Tibial nerve (tissue), 4 donors: ENCODE measurements around the gene GXYLT2. TPM values are rescaled to one million over a fixed set of nuclear protein-coding genes. Genes with fewer than 3 reads are reported as not detected.

Experiments used
- DNase-seq, 2 donors: peaks; one replicate each; pipeline ENCODE4 v3.0.0-alpha.2; 2019; ENCODE audit warnings: low spot score in 2 of 2
- H3K27ac ChIP-seq, 4 donors: fragments of 200-600 bp; sonication (generic) in 3 of 4; one replicate each; pipeline ENCODE4 v1.5.1; 2017 to 2019; ENCODE audit warnings: mild to moderate bottlenecking in 1 of 4
- H3K27me3 ChIP-seq, 2 donors: fragments of 200-600 bp; sonication (generic) in 1 of 2; one replicate each; pipeline versions ENCODE4 v1.5.1 to v1.6.0; 2017 to 2019
- H3K36me3 ChIP-seq, 3 donors: fragments of 200-600 bp; sonication (generic); one replicate each; pipeline ENCODE4 v1.5.1; 2018 to 2019
- H3K4me1 ChIP-seq, 4 donors: fragments of 200-600 bp; sonication (generic) in 3 of 4; one replicate each; pipeline ENCODE4 v1.5.1; 2017 to 2019
- H3K4me3 ChIP-seq, 4 donors: fragments of 200-600 bp; sonication (generic) in 3 of 4; one replicate each; pipeline ENCODE4 v1.5.1; 2017 to 2019; ENCODE audit warnings: mild to moderate bottlenecking in 1 of 4, moderate library complexity in 1 of 4
- H3K9me3 ChIP-seq, 4 donors: fragments of 200-600 bp; sonication (generic) in 3 of 4; one replicate each; pipeline ENCODE4 v1.5.1; 2017 to 2019
- CTCF ChIP-seq, 5 experiments: fragments of 200-600 bp in 3 of 5; fragments of 450-650 bp in 2 of 5; sonication (generic) in 3 of 5; IDR thresholded peaks; one replicate each; pipeline ENCODE4 v1.5.1; 2016 to 2019; ENCODE audit warnings: antibody characterized with exemption in 5 of 5, mild to moderate bottlenecking in 3 of 5, moderate library complexity in 2 of 5
- EP300 ChIP-seq, 2 donors: sonication (generic); formaldehyde crosslinking; IDR thresholded peaks; one replicate each; pipeline ENCODE4 v1.6.1; 2017; ENCODE audit warnings: antibody characterized with exemption in 2 of 2, mild to moderate bottlenecking in 1 of 2
- POLR2A ChIP-seq, 2 donors: fragments of 450-650 bp; IDR thresholded peaks; one replicate each; pipeline ENCODE4 v1.6.1; 2017; ENCODE audit warnings: antibody characterized with exemption in 2 of 2, mild to moderate bottlenecking in 2 of 2, moderate library complexity in 2 of 2
- WGBS, 2 donors: methylation state at CpG; one replicate each; pipeline ENCODE4 v1.1.5; 2018; 5-methylcytosine and 5-hydroxymethylcytosine counted together
- total RNA-seq, 4 donors: library from RNA; depleted of rRNA; stranded (reverse); fragments of >200 nt; gene quantifications; one replicate each; pipeline ENCODE4 v1.1.0, GENCODE V29; 2016

The GXYLT2 gene
- total RNA-seq, 4 donors from 2014 or later, result 16.7 to 33.6 (median 22.0) TPM

- no peak overlapping the region for H3K4me3 ChIP-seq
- no peak for DNase-seq
- no peaks in the 10 kb centered on the region for H3K36me3 ChIP-seq
- no peaks in the 10 kb centered on the region for H3K27me3 ChIP-seq
- no peak overlapping the region for H3K27ac ChIP-seq
- peaks cover 0 to 9% (median 0%) of the 10 kb centered on the region in 4 donors for H3K4me1 ChIP-seq
- TF ChIP-seq CTCF (IDR thresholded peaks at IDR 0.05) (no peak), EP300 (IDR thresholded peaks at IDR 0.05) (no peak), POLR2A (IDR thresholded peaks at IDR 0.05) (no peak)
- 83 to 85% methylated on average over 7 of the region's 7 CpGs for WGBS, 2 donors
- H3K9me3 ChIP-seq, result no peaks in the 10 kb centered on the region
Observed at GRCh38 chr3:72900048-72900447, 12.2 kb downstream of the GXYLT2 start.

- no peak for DNase-seq
- TF ChIP-seq POLR2A (IDR thresholded peaks at IDR 0.05), result no peak
- TF ChIP-seq CTCF (IDR thresholded peaks at IDR 0.05), result no peak
- TF ChIP-seq EP300 (IDR thresholded peaks at IDR 0.05), result no peak
- Histone ChIP-seq H3K4me3 (no peak overlapping the region), H3K27me3 (no peaks in the 10 kb centered on the region), H3K9me3 (no peaks in the 10 kb centered on the region), H3K27ac (no peak overlapping the region), H3K36me3 (no peaks in the 10 kb centered on the region), H3K4me1 (peaks cover 0 to 10% (median 0%) of the 10 kb centered on the region in 4 donors)
- 96 to 97% methylated on average over 2 of the region's 2 CpGs for WGBS, 2 donors
Observed at GRCh38 chr3:72901840-72902239, 14.0 kb downstream of the GXYLT2 start.

- TF ChIP-seq POLR2A (IDR thresholded peaks at IDR 0.05) (no peak), EP300 (IDR thresholded peaks at IDR 0.05) (no peak), CTCF (IDR thresholded peaks at IDR 0.05) (no peak)
- DNase-seq, result no peak
- Histone ChIP-seq H3K9me3 (no peaks in the 10 kb centered on the region), H3K36me3 (no peaks in the 10 kb centered on the region), H3K4me1 (peaks cover 0 to 16% (median 0%) of the 10 kb centered on the region in 4 donors), H3K27ac (no peak overlapping the region), H3K4me3 (no peak overlapping the region), H3K27me3 (no peaks in the 10 kb centered on the region)
- 86 to 93% methylated on average over 3 of the region's 3 CpGs for WGBS, 2 donors
Observed at GRCh38 chr3:72903004-72903403, 15.2 kb downstream of the GXYLT2 start.

DNA sequence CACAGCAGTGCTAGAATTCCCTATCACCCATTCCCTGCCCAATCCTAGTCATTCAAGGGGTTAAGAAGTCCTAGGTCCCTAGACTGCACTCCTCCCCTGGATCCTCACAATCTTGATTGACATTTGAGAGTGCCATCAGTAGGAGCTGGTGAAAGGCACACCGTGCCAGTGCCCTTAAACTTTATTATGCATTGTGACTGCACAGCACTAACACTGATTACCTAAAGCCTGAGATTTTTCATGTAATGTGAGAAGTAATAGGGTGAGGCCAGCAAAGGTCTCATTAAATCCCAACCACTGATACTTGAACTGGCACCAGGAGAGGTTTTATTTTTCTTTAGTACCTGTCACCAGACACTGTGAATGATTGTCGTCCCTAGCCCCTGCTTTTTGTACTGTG lies 16.3 kb downstream of the GXYLT2 start:
- no peaks in the 10 kb centered on the region for H3K27me3 ChIP-seq
- no peak overlapping the region for H3K27ac ChIP-seq
- 60 to 66% methylated on average over 2 of the region's 2 CpGs for whole genome bisulfite sequencing, 2 donors

GRCh38 chr3:72906154-72906553 lies 18.3 kb downstream of the GXYLT2 start:
- H3K36me3 ChIP-seq, result peaks cover 0 to 1% (median 0%) of the 10 kb centered on the region in 3 donors
- H3K4me3 ChIP-seq, result no peak overlapping the region
- TF ChIP-seq CTCF (IDR thresholded peaks at IDR 0.05), result no peak
- no peak for TF ChIP-seq EP300 (IDR thresholded peaks at IDR 0.05)
- no peak for TF ChIP-seq POLR2A (IDR thresholded peaks at IDR 0.05)
- no peak for DNase-seq
- WGBS, 2 donors, result 73 to 76% methylated on average over 6 of the region's 6 CpGs
- H3K9me3 ChIP-seq, result no peaks in the 10 kb centered on the region
- no peak overlapping the region for H3K27ac ChIP-seq
- H3K4me1 ChIP-seq, result peaks cover 0 to 23% (median 0%) of the 10 kb centered on the region in 4 donors
- H3K27me3 ChIP-seq, result no peaks in the 10 kb centered on the region

More for the DNA sequence above, 16.3 kb downstream of the GXYLT2 start:
- no peaks in the 10 kb centered on the region for H3K9me3 ChIP-seq
- H3K4me1 ChIP-seq, result peaks cover 0 to 23% (median 0%) of the 10 kb centered on the region in 4 donors
- no peaks in the 10 kb centered on the region for H3K36me3 ChIP-seq
- DNase-seq, result no peak
- H3K4me3 ChIP-seq, result no peak overlapping the region
- TF ChIP-seq POLR2A (IDR thresholded peaks at IDR 0.05) (no peak), CTCF (IDR thresholded peaks at IDR 0.05) (no peak), EP300 (IDR thresholded peaks at IDR 0.05) (no peak)
